ENCODE measurements around the gene SPNS3. TPM values are rescaled to one million over a fixed set of nuclear protein-coding genes. Genes with fewer than 3 reads are reported as not detected.

The SPNS3 gene
- total and polyA plus RNA-seq, 2 of the 8 experiments (the other 6 are each of a cell fraction or from before 2014, with no cell fraction given): not detected

DNA sequence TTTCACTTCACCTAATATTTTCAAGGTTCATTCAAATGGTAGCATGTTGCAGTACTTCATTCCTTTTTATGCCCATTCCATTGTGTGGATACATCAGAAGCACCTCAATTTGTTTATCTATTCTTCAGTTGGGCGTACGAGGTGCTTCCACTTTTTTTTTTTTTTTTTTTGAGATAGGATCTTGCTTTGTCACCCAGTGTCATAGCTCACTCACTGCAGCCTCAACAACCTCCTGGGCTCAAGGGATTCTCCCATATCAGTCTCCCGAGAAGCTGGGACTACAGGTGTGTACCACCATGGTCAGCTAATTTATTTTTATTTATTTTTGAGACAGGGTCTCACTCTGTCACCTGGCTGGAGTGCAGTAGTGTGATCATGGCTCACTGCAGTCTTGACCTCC lies 22.5 kb upstream of the SPNS3 start:
- ChIA-PET POLR2A (ENCODE audit: partially characterized antibody) (interaction anchor here (0.6 to 1.9 kb wide), 3 partner anchors 15 to 251 kb away, joined by 3 to 5 read pairs (median 3); no protein-coding TSS in a partner anchor), CTCF (ENCODE audit: partially characterized antibody) (interaction anchor here (0.6 to 3.4 kb wide), 7 partner anchors 10 to 211 kb away, joined by 4 to 16 read pairs (median 5); no protein-coding TSS in a partner anchor)
- DNase-seq (ENCODE audit: low read depth in 1 of 2, low spot score in 2 of 2) (no peak), FAIRE-seq (no peak)
- H4K91ac ChIP-seq (replicated peaks; ENCODE audit: insufficient read length, low read length): no peak overlapping the region
- no peak overlapping the region for H2BK5ac ChIP-seq (ENCODE audit: low read depth, low read length)
- no peaks in the 10 kb centered on the region for H4K20me1 ChIP-seq (replicated peaks in 1 of 2; ENCODE audit: control insufficient read depth in 1 of 2, insufficient read depth in 2 of 2, low read length in 2 of 2)
- no peak overlapping the region for H3K9ac ChIP-seq (replicated peaks in 1 of 4; ENCODE audit: extremely low read depth in 1 of 4, low read depth in 3 of 4, low read length in 3 of 4)
- no peak overlapping the region for H2BK15ac ChIP-seq (ENCODE audit: low read length)
- H3K56ac ChIP-seq (replicated peaks; ENCODE audit: insufficient read length, low read depth, low read length): no peak overlapping the region
- no peak overlapping the region for H2AFZ ChIP-seq (ENCODE audit: low read length)
- no peak overlapping the region for H4K5ac ChIP-seq (ENCODE audit: insufficient read length, low read depth, low read length)
- H2AK5ac ChIP-seq (ENCODE audit: low read depth, low read length): no peak overlapping the region
- no peak overlapping the region for H3K23ac ChIP-seq (ENCODE audit: insufficient read length)
- no peaks in the 10 kb centered on the region for H3K79me1 ChIP-seq (ENCODE audit: low read depth, low read length)
- no peak overlapping the region for H3K18ac ChIP-seq (ENCODE audit: extremely low read depth, low read length)
- no peak overlapping the region for H3K4me3 ChIP-seq (ENCODE audit: extremely low read depth in 1 of 4, insufficient read depth in 2 of 4, low read depth in 3 of 4, low read length in 4 of 4)
- WGBS, 2 experiments (ENCODE audit: extremely low coverage in 1 of 2, insufficient coverage in 1 of 2, insufficient read length in 1 of 2, insufficient replicate concordance in 2 of 2, low coverage in 1 of 2, low lambda C conversion rate in 2 of 2, missing lambda C conversion rate in 1 of 2): 93% methylated on average over 3 of the region's 3 CpGs; no CpG with 5 or more reads in 1 of the 2 experiments
- H3K9me3 ChIP-seq (ENCODE audit: insufficient read depth in 2 of 2, low read depth in 1 of 2, low read length in 1 of 2): no peaks in the 10 kb centered on the region
- H3K27me3 ChIP-seq (replicated peaks in 1 of 4; ENCODE audit: control insufficient read depth in 3 of 4, extremely low read depth in 1 of 4, insufficient read depth in 3 of 4, low read length in 3 of 4): no peaks in the 10 kb centered on the region
- H3K79me2 ChIP-seq (ENCODE audit: control insufficient read depth in 1 of 2, insufficient read depth in 2 of 2, low read length in 2 of 2): no peaks in the 10 kb centered on the region
- H2BK120ac ChIP-seq (replicated peaks; ENCODE audit: low read depth, low read length): no peak overlapping the region
- no peak overlapping the region for H3K4me2 ChIP-seq (ENCODE audit: insufficient read depth in 1 of 2, low read depth in 2 of 2, low read length in 2 of 2)
- H2BK12ac ChIP-seq (ENCODE audit: low read depth, low read length): no peak overlapping the region
- no peak overlapping the region for H4K8ac ChIP-seq (ENCODE audit: extremely low read depth, insufficient read depth, low read length)
- no peaks in the 10 kb centered on the region for H3K23me2 ChIP-seq (ENCODE audit: low read depth, low read length)
- H2BK20ac ChIP-seq (ENCODE audit: low read length): no peak overlapping the region
- H3K27ac ChIP-seq (ENCODE audit: low read depth, low read length): no peak overlapping the region
- peaks cover 0 to 4% (median 2%) of the 10 kb centered on the region in 4 experiments; a peak in 4 of 7 replicates for H3K4me1 ChIP-seq (replicated peaks in 1 of 4; ENCODE audit: control insufficient read depth in 3 of 4, insufficient read depth in 4 of 4, low read length in 3 of 4)
- no peaks in the 10 kb centered on the region for H3K36me3 ChIP-seq (ENCODE audit: control insufficient read depth in 2 of 4, insufficient read depth in 4 of 4, low read length in 3 of 4)
- no peak overlapping the region for H3K14ac ChIP-seq (ENCODE audit: insufficient read length)
- H3K4ac ChIP-seq (replicated peaks; ENCODE audit: insufficient read length, low read depth, low read length): no peak overlapping the region
- TF ChIP-seq, protein P1, sequence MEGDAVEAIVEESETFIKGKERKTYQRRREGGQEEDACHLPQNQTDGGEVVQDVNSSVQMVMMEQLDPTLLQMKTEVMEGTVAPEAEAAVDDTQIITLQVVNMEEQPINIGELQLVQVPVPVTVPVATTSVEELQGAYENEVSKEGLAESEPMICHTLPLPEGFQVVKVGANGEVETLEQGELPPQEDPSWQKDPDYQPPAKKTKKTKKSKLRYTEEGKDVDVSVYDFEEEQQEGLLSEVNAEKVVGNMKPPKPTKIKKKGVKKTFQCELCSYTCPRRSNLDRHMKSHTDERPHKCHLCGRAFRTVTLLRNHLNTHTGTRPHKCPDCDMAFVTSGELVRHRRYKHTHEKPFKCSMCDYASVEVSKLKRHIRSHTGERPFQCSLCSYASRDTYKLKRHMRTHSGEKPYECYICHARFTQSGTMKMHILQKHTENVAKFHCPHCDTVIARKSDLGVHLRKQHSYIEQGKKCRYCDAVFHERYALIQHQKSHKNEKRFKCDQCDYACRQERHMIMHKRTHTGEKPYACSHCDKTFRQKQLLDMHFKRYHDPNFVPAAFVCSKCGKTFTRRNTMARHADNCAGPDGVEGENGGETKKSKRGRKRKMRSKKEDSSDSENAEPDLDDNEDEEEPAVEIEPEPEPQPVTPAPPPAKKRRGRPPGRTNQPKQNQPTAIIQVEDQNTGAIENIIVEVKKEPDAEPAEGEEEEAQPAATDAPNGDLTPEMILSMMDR (IDR thresholded peaks at IDR 0.05; ENCODE audit: control extremely low read depth in 1 of 3, insufficient read depth in 1 of 3, low read depth in 1 of 3, low read length in 3 of 3): no peak
- no peak for TF ChIP-seq NRF1 (IDR thresholded peaks at IDR 0.05; ENCODE audit: low read depth, low read length)
